ENCODE measurements around the gene RUVBL2.

DNA sequence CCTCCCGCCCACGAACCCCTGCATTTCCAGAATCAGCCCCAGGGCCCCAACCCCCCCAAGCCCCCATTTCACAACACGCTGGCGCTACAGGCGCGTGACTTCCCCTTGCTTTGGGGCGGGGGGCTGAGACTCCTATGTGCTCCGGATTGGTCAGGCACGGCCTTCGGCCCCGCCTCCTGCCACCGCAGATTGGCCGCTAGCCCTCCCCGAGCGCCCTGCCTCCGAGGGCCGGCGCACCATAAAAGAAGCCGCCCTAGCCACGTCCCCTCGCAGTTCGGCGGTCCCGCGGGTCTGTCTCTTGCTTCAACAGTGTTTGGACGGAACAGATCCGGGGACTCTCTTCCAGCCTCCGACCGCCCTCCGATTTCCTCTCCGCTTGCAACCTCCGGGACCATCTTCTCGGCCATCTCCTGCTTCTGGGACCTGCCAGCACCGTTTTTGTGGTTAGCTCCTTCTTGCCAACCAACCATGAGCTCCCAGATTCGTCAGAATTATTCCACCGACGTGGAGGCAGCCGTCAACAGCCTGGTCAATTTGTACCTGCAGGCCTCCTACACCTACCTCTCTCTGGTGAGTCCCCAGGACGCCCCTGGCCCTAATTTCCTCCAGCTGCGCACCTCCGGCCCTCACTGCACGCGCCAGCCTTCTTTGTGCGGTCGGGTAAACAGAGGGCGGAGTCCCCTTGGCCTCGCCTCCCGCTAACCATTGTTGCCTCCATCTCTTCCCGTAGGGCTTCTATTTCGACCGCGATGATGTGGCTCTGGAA lies 28.5 kb upstream of the RUVBL2 start, which contains the start of gene FTL:
- TF ChIP-seq ZNF175 (tag by site-specific recombination; IDR thresholded peaks at IDR 0.05) (no peak), CTCF (tag by site-specific recombination; IDR thresholded peaks at IDR 0.05) (0 out of 2 replicates have a peak, but pooled peaks have one; percentile 12), ZNF530 (tag by site-specific recombination; IDR thresholded peaks at IDR 0.05; ENCODE audit: low read depth) (no peak), YY1 (tag by site-specific recombination; IDR thresholded peaks at IDR 0.05) (no peak), ZNF623 (tag by site-specific recombination; IDR thresholded peaks at IDR 0.05) (no peak; the same call in 1 of the 2 replicates)
